HG02588 (cell line): ENCODE data around the gene FAM228B.

ENCODE experiments used
- ATAC-seq: cut with Tn5 transposase; IDR thresholded peaks from one replicate; pipeline ENCODE4 v1.9.1; 2021; ENCODE audit warnings: mild to moderate bottlenecking, moderate library complexity; ENCODE audit not compliant: unreplicated experiment

Gene FAM228B

DNA sequence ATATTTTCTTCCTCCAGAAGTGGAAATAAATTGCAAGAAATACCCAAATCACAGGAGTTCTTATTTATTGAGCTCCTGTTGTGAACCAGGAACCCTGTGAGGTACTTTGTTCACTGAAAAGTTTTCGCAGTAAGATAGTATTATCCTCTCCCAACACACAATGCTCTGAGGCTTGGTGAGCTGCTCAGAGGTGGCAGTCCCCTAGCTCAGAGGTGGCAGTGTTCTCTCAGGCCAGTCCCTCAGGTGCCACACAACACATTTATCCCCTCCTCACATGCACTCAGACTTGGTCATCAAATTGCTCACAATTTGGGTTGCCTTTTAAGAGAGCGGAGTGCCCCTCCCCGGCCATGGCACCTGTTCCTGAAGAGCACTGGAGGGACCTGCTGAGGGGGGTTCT lies 77.5 kb downstream of the FAM228B start:
- no peak for ATAC-seq

DNA sequence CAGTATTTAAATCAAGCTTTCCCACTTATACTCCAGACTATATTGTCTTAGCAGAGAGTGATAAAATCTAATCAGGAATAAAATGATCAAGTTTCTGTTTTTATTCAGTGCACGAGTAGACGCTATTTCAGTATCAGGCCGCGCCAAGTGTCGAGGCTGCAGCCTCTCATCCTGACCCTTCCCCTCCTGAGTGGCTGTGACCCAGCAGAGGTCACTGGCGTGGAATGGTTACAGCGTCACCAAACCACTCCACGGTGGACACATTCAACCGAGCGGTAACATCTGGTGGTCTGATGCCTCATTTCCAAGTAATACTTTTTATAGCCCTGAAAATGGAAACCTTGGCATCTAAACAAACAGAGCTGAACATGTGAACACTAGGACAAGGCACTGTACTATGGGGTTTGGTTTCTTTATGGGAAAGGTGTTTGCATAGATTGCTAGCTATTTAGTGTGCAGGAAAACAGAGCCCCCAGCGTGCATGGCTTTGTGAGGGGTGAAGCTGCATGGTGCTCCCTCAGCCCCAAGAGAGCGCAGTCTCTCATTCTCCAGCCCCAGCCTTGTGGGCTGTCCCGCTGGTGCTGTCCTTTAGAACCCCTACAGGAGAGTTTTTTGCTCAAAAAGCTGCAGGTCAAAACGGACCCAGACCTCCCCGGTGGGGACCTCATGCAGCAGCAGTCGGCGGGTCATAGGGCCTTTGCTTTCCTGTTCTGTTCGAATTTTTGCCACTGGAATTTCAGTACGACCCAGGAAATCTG lies 79.9 kb downstream of the FAM228B start:
- ATAC-seq, result no peak

GRCh38 chr2:24203787-24204150 lies 80.5 kb downstream of the FAM228B start:
- no peak for ATAC-seq

GRCh38 chr2:24204505-24204904 lies 81.2 kb downstream of the FAM228B start:
- no peak for ATAC-seq

- no peak for ATAC-seq
These were observed 81.9 kb downstream of the FAM228B start for GRCh38 chr2:24205131-24205530.

DNA sequence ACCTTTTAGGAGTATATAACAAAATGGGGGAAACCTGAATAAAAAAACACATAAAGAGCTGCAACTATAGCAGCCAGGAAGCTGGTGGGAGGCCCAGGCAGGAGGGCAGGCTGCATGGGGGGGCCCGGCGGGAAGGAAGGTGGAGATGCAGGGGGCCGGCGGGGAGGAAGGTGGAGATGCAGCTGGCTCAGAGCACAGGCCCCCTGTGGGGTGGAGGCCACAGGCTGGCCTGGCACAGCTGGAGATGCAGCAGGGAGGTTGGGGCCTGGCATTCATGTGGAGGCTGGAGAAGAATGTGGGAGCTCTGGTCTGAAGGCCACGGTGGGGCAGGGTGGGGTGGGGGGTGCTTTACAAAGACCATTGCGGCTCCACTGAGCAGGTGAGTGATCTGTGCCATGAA lies 83.0 kb downstream of the FAM228B start:
- ATAC-seq, result no peak

DNA sequence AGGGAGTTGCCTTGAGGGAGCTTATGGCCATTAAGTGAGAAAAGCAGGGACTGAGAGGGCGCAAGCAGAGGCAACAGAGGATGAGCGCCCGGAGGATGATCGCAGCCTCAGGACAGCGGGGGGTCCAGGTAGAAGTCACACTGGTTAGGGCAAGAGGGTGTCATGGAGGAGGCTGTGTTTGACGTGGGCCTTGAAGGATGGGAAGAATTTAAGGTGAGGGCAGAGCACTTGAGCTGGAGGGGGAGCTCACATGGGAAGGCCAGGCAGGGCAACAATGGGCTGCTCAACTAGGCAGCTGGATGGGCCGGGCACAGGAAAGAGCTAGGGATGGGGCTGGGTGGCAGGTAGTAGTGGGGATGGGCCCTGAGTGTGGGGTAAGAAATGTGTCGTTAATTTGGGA lies 83.4 kb downstream of the FAM228B start:
- no peak for ATAC-seq

DNA sequence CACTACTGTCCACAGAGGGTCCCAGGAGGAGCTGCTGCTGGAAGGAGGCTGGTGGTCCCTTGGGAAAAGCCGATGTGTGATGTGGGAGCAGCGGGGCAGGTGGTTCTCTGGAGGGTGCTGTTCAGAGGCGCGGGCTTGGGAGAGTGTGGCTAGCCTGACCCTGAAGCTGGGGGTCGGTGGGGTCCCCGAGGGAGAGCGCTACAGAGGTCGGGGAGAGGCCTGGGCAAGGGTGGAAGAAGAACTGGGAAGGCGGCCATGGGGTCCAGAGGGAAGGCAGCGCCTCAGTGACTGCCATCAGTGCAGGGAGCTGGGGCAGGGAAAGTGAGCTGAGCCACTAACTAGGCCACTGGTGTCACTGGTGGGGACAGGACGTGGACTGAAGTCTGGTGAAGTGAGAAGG lies 84.1 kb downstream of the FAM228B start:
- ATAC-seq, result no peak

DNA sequence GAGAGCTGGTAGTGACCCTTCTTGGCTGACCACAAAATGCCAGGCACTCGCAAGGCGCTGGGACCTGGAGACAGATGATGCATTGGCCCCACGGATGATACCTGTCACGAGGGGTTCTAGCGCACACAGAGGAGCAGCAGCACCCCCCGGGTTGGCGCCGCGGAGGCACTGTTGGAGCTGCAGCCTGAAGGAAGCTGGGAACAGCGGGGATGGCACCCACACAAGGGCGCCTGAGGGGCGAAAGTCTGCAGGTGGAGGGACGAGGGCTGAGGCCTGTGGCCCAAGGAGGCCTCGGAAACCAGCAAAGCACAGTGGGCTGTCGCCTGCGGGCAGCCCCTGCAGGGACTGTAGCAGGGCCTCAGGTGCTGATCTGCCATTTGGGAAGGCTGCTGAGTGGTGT lies 85.2 kb downstream of the FAM228B start:
- ATAC-seq, result no peak

- no peak for ATAC-seq
These were observed 86.3 kb downstream of the FAM228B start for GRCh38 chr2:24209389-24210105.

DNA sequence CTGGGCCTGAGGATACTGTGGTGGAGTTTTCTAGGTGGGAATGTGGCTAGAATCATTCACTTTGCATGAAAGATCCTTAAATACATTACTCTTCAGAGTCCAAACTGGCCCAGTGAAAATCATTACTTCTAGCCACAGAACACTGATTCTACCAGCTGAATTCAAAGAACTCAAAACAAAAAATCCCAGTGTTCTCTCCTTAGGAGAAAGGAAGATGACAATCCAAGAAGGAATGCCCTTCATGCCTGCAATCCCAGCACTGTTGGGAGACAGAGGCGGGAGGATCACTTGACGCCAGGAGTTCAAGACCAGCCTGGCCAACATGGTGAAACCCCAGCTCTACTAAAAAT lies 86.8 kb downstream of the FAM228B start:
- no peak for ATAC-seq

GRCh38 chr2:24210723-24211122 lies 87.5 kb downstream of the FAM228B start:
- ATAC-seq, result no peak

GRCh38 chr2:24211408-24211807 lies 88.1 kb downstream of the FAM228B start:
- no peak for ATAC-seq

DNA sequence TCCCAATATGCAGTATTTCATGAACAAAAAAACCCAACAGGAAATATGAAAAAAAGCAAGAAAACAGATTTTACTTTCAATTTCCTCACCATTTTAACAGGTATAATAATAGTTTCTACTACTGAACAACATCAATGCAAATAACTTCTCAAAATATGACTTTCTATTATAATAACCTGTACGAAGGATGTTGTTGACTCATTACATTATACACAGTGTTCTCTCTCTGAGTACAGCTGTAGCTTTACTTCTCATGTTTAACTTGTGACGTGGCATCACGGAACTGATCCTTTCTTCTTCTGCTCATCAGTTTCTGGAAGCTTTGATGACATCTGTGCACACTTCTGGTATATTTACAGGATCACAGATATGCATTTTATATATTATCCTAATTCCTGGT lies 91.6 kb downstream of the FAM228B start:
- peak; percentile 92 for ATAC-seq
